ENCODE results near the gene GPC6. TPM values are rescaled to one million over a fixed set of nuclear protein-coding genes. Genes with fewer than 3 reads are reported as not detected.
A peak's percentile ranks its signal among the peaks of the same experiment; 100 is the strongest.

GPC6 gene
- total and polyA plus RNA-seq, 5 donors from 2014 or later: not detected

GRCh38 chr13:94006296-94006695 is 779.7 kb downstream of the GPC6 start:
- no peaks in the 10 kb centered on the region for H3K36me3 Mint-ChIP-seq
- Histone ChIP-seq H3K27me3 (ENCODE audit: control insufficient read depth, insufficient read depth, low read length) (no peaks in the 10 kb centered on the region), H3K4me3 (ENCODE audit: low read depth, low read length) (no peak overlapping the region), H3K36me3 (ENCODE audit: control insufficient read depth, insufficient read depth, low read length) (no peaks in the 10 kb centered on the region), H3K27ac (ENCODE audit: insufficient read depth, low read length, poor library complexity, severe bottlenecking) (no peak overlapping the region), H3K4me1 (ENCODE audit: control insufficient read depth, insufficient read depth, low read length, poor library complexity, severe bottlenecking) (no peaks in the 10 kb centered on the region), H3K9me3 (ENCODE audit: control insufficient read depth in 2 of 2, low read length in 2 of 2) (no peaks in the 10 kb centered on the region)
- DNase-seq (no peak), ATAC-seq (ENCODE audit: low read depth in 2 of 2) (no peak)
- no peaks in the 10 kb centered on the region for H3K9me3 Mint-ChIP-seq
- peaks cover 5% of the 10 kb centered on the region for H3K27me3 Mint-ChIP-seq
- no peaks in the 10 kb centered on the region for H3K4me1 Mint-ChIP-seq
- H3K4me3 Mint-ChIP-seq: no peak overlapping the region
- no peak overlapping the region for H3K27ac Mint-ChIP-seq

- Histone ChIP-seq H3K4me1 (ENCODE audit: control insufficient read depth, insufficient read depth, low read length, poor library complexity, severe bottlenecking) (no peaks in the 10 kb centered on the region), H3K27ac (ENCODE audit: insufficient read depth, low read length, poor library complexity, severe bottlenecking) (no peak overlapping the region), H3K9me3 (ENCODE audit: control insufficient read depth in 2 of 2, low read length in 2 of 2) (no peaks in the 10 kb centered on the region), H3K4me3 (ENCODE audit: low read depth, low read length) (no peak overlapping the region), H3K36me3 (ENCODE audit: control insufficient read depth, insufficient read depth, low read length) (no peaks in the 10 kb centered on the region), H3K27me3 (ENCODE audit: control insufficient read depth, insufficient read depth, low read length) (no peaks in the 10 kb centered on the region)
- ATAC-seq (ENCODE audit: low read depth in 2 of 2): no peak
- Mint-ChIP-seq H3K36me3 (no peaks in the 10 kb centered on the region), H3K4me1 (no peaks in the 10 kb centered on the region), H3K27me3 (no peaks in the 10 kb centered on the region), H3K4me3 (no peak overlapping the region), H3K27ac (no peak overlapping the region), H3K9me3 (no peaks in the 10 kb centered on the region)
- no peak for DNase-seq
These were observed 780.5 kb downstream of the GPC6 start for GRCh38 chr13:94007072-94007471.

GRCh38 chr13:94009701-94010100 is 783.1 kb downstream of the GPC6 start:
- no peak for DNase-seq
- Mint-ChIP-seq H3K27me3 (no peaks in the 10 kb centered on the region), H3K36me3 (no peaks in the 10 kb centered on the region), H3K27ac (no peak overlapping the region), H3K9me3 (no peaks in the 10 kb centered on the region), H3K4me1 (no peaks in the 10 kb centered on the region), H3K4me3 (no peak overlapping the region)
- Histone ChIP-seq H3K9me3 (ENCODE audit: control insufficient read depth in 2 of 2, low read length in 2 of 2) (no peaks in the 10 kb centered on the region), H3K27ac (ENCODE audit: insufficient read depth, low read length, poor library complexity, severe bottlenecking) (no peak overlapping the region), H3K4me1 (ENCODE audit: control insufficient read depth, insufficient read depth, low read length, poor library complexity, severe bottlenecking) (no peaks in the 10 kb centered on the region), H3K27me3 (ENCODE audit: control insufficient read depth, insufficient read depth, low read length) (no peaks in the 10 kb centered on the region), H3K36me3 (ENCODE audit: control insufficient read depth, insufficient read depth, low read length) (no peaks in the 10 kb centered on the region), H3K4me3 (ENCODE audit: low read depth, low read length) (no peak overlapping the region)
- no peak for ATAC-seq (ENCODE audit: low read depth in 2 of 2)

GRCh38 chr13:94014461-94014860 is 787.9 kb downstream of the GPC6 start:
- H3K27ac ChIP-seq (ENCODE audit: insufficient read depth, low read length, poor library complexity, severe bottlenecking): no peak overlapping the region
- H3K4me1 ChIP-seq (ENCODE audit: control insufficient read depth, insufficient read depth, low read length, poor library complexity, severe bottlenecking): no peaks in the 10 kb centered on the region
- H3K27me3 ChIP-seq (ENCODE audit: control insufficient read depth, insufficient read depth, low read length): no peaks in the 10 kb centered on the region
- no peak for DNase-seq
- no peak for ATAC-seq (ENCODE audit: low read depth in 2 of 2)
- no peak overlapping the region for H3K4me3 ChIP-seq (ENCODE audit: low read depth, low read length)
- Mint-ChIP-seq H3K9me3 (peaks cover 0 to 3% (median 0%) of the 10 kb centered on the region in 7 donors), H3K4me1 (no peaks in the 10 kb centered on the region), H3K4me3 (no peak overlapping the region), H3K27me3 (no peaks in the 10 kb centered on the region), H3K36me3 (no peaks in the 10 kb centered on the region), H3K27ac (peak overlapping the region in 1 of 3 donors; percentile 62)
- H3K36me3 ChIP-seq (ENCODE audit: control insufficient read depth, insufficient read depth, low read length): no peaks in the 10 kb centered on the region
- H3K9me3 ChIP-seq (ENCODE audit: control insufficient read depth in 2 of 2, low read length in 2 of 2): no peaks in the 10 kb centered on the region

GRCh38 chr13:94020426-94020825 is 793.8 kb downstream of the GPC6 start:
- H3K4me1 Mint-ChIP-seq: no peaks in the 10 kb centered on the region
- H3K9me3 Mint-ChIP-seq: peaks cover 0 to 3% (median 0%) of the 10 kb centered on the region in 7 donors

GRCh38 chr13:94020833-94021232 is 794.2 kb downstream of the GPC6 start:
- no peak overlapping the region for H3K4me3 Mint-ChIP-seq
- no peaks in the 10 kb centered on the region for H3K36me3 ChIP-seq (ENCODE audit: control insufficient read depth, insufficient read depth, low read length)
- no peaks in the 10 kb centered on the region for H3K4me1 ChIP-seq (ENCODE audit: control insufficient read depth, insufficient read depth, low read length, poor library complexity, severe bottlenecking)
- no peak overlapping the region for H3K4me3 ChIP-seq (ENCODE audit: low read depth, low read length)
- peaks cover 0 to 3% (median 0%) of the 10 kb centered on the region in 7 donors for H3K9me3 Mint-ChIP-seq
- ATAC-seq (ENCODE audit: low read depth in 2 of 2) (no peak), DNase-seq (no peak)
- H3K27me3 Mint-ChIP-seq: no peaks in the 10 kb centered on the region
- no peaks in the 10 kb centered on the region for H3K4me1 Mint-ChIP-seq
- H3K27ac Mint-ChIP-seq: no peak overlapping the region
- H3K27ac ChIP-seq (ENCODE audit: insufficient read depth, low read length, poor library complexity, severe bottlenecking): no peak overlapping the region
- no peaks in the 10 kb centered on the region for H3K9me3 ChIP-seq (ENCODE audit: control insufficient read depth in 2 of 2, low read length in 2 of 2)
- no peaks in the 10 kb centered on the region for H3K36me3 Mint-ChIP-seq
- H3K27me3 ChIP-seq (ENCODE audit: control insufficient read depth, insufficient read depth, low read length): no peaks in the 10 kb centered on the region

More at GRCh38 chr13:94020426-94020825, 793.8 kb downstream of the GPC6 start:
- H3K36me3 ChIP-seq (ENCODE audit: control insufficient read depth, insufficient read depth, low read length): no peaks in the 10 kb centered on the region
- no peaks in the 10 kb centered on the region for H3K4me1 ChIP-seq (ENCODE audit: control insufficient read depth, insufficient read depth, low read length, poor library complexity, severe bottlenecking)
- H3K27ac ChIP-seq (ENCODE audit: insufficient read depth, low read length, poor library complexity, severe bottlenecking): no peak overlapping the region
- Mint-ChIP-seq H3K27ac (no peak overlapping the region), H3K4me3 (no peak overlapping the region), H3K27me3 (no peaks in the 10 kb centered on the region), H3K36me3 (no peaks in the 10 kb centered on the region)
- no peaks in the 10 kb centered on the region for H3K9me3 ChIP-seq (ENCODE audit: control insufficient read depth in 2 of 2, low read length in 2 of 2)
- H3K4me3 ChIP-seq (ENCODE audit: low read depth, low read length): no peak overlapping the region
- H3K27me3 ChIP-seq (ENCODE audit: control insufficient read depth, insufficient read depth, low read length): no peaks in the 10 kb centered on the region
- DNase-seq: no peak
- no peak for ATAC-seq (ENCODE audit: low read depth in 2 of 2)

- Mint-ChIP-seq H3K4me3 (no peak overlapping the region), H3K4me1 (no peaks in the 10 kb centered on the region), H3K27me3 (peaks cover 4% of the 10 kb centered on the region), H3K27ac (no peak overlapping the region), H3K9me3 (no peaks in the 10 kb centered on the region), H3K36me3 (no peaks in the 10 kb centered on the region)
- H3K27me3 ChIP-seq (ENCODE audit: control insufficient read depth, insufficient read depth, low read length): no peaks in the 10 kb centered on the region
- H3K4me3 ChIP-seq (ENCODE audit: low read depth, low read length): no peak overlapping the region
- no peaks in the 10 kb centered on the region for H3K4me1 ChIP-seq (ENCODE audit: control insufficient read depth, insufficient read depth, low read length, poor library complexity, severe bottlenecking)
- H3K36me3 ChIP-seq (ENCODE audit: control insufficient read depth, insufficient read depth, low read length): no peaks in the 10 kb centered on the region
- no peak overlapping the region for H3K27ac ChIP-seq (ENCODE audit: insufficient read depth, low read length, poor library complexity, severe bottlenecking)
- no peak for ATAC-seq (ENCODE audit: low read depth in 2 of 2)
- no peaks in the 10 kb centered on the region for H3K9me3 ChIP-seq (ENCODE audit: control insufficient read depth in 2 of 2, low read length in 2 of 2)
- no peak for DNase-seq
These were observed 801.6 kb downstream of the GPC6 start for GRCh38 chr13:94028234-94028633.

GRCh38 chr13:94028650-94029049 is 802.0 kb downstream of the GPC6 start:
- no peaks in the 10 kb centered on the region for H3K4me1 Mint-ChIP-seq
- no peak for DNase-seq
- no peak overlapping the region for H3K4me3 Mint-ChIP-seq
- H3K4me1 ChIP-seq (ENCODE audit: control insufficient read depth, insufficient read depth, low read length, poor library complexity, severe bottlenecking): no peaks in the 10 kb centered on the region
- H3K9me3 Mint-ChIP-seq: no peaks in the 10 kb centered on the region
- H3K36me3 ChIP-seq (ENCODE audit: control insufficient read depth, insufficient read depth, low read length): no peaks in the 10 kb centered on the region
- H3K27me3 ChIP-seq (ENCODE audit: control insufficient read depth, insufficient read depth, low read length): no peaks in the 10 kb centered on the region
- H3K27ac Mint-ChIP-seq: no peak overlapping the region
- peaks cover 4% of the 10 kb centered on the region for H3K27me3 Mint-ChIP-seq
- H3K27ac ChIP-seq (ENCODE audit: insufficient read depth, low read length, poor library complexity, severe bottlenecking): no peak overlapping the region
- H3K36me3 Mint-ChIP-seq: no peaks in the 10 kb centered on the region
- H3K9me3 ChIP-seq (ENCODE audit: control insufficient read depth in 2 of 2, low read length in 2 of 2): no peaks in the 10 kb centered on the region
- H3K4me3 ChIP-seq (ENCODE audit: low read depth, low read length): no peak overlapping the region
- no peak for ATAC-seq (ENCODE audit: low read depth in 2 of 2)

Measured in CD4-positive, CD25-positive, alpha-beta regulatory T cell (primary cell).